Testis (tissue), 2 donors: Measurements from ENCODE around the gene C2CD4D.

Experiments used
- CTCF ChIP-seq, 3 experiments: fragments of 450-650 bp in 2 of 3; fragments of 200-600 bp in 1 of 3; sonication (generic) in 1 of 3; IDR thresholded peaks; one replicate each; pipeline ENCODE4 v1.5.1; 2016 to 2019; ENCODE audit warnings: antibody characterized with exemption in 3 of 3, mild to moderate bottlenecking in 2 of 3, moderate library complexity in 1 of 3
- POLR2A ChIP-seq: fragments of 450-650 bp; IDR thresholded peaks from one replicate; pipeline ENCODE4 v1.6.1; 2017; ENCODE audit warnings: antibody characterized with exemption, mild to moderate bottlenecking, moderate library complexity

GRCh38 chr1:151825751-151826660 lies 13.6 kb downstream of the C2CD4D start:
- TF ChIP-seq CTCF (IDR thresholded peaks at IDR 0.05) (no peak), POLR2A (no peak)
